Activated CD4-positive, alpha-beta T cell treated with anti-CD3 and anti-CD28 coated beads for 36 hours (primary cell): ENCODE data around the gene MYEOV. TPM values are rescaled to one million over a fixed set of nuclear protein-coding genes. Genes with fewer than 3 reads are reported as not detected.

Source experiments
- ATAC-seq: fragments of 200-7000 bp; cut with Tn5 transposase; one replicate; pipeline ENCODE4 v1.10.0; 2021; ENCODE audit warnings: mild to moderate bottlenecking, moderate library complexity
- CTCF ChIA-PET: fragments of 350-600 bp; sonication (Branson Sonifier 250); formaldehyde crosslinking; loops from one replicate; lab custom pipeline; 2021; ENCODE audit warnings: antibody characterized with exemption; lab: Charles Lee
- POLR2A ChIA-PET: fragments of 350-600 bp; sonication (Branson Sonifier 250); formaldehyde crosslinking; loops from one replicate; lab custom pipeline; 2021; ENCODE audit warnings: antibody characterized with exemption, inconsistent platforms; lab: Charles Lee
- DNase-seq: peaks from one replicate; pipeline ENCODE4 v3.0.0-alpha.2; 2020
- H3K27ac Mint-ChIP-seq: one replicate; pipeline ENCODE4 v1.8.0; 2021; ENCODE audit warnings: mixed read lengths
- H3K27me3 Mint-ChIP-seq: one replicate; pipeline ENCODE4 v1.8.0; 2021; ENCODE audit warnings: mixed read lengths
- H3K36me3 Mint-ChIP-seq: one replicate; pipeline ENCODE4 v1.8.0; 2021; ENCODE audit warnings: low read depth, mixed read lengths
- H3K4me1 Mint-ChIP-seq: one replicate; pipeline ENCODE4 v1.8.0; 2021; ENCODE audit warnings: mixed read lengths
- H3K4me3 Mint-ChIP-seq: one replicate; pipeline ENCODE4 v1.8.0; 2021; ENCODE audit warnings: mild to moderate bottlenecking, moderate library complexity, mixed read lengths
- H3K9me3 Mint-ChIP-seq: one replicate; pipeline ENCODE4 v1.8.0; 2021; ENCODE audit warnings: low read depth, mixed read lengths
- intact Hi-C, 2 experiments: fragments of 100-400 bp; cut with DNase I in 1 of 2; cut with micrococcal nuclease in 1 of 2; formaldehyde crosslinking; loops; one replicate each; pipeline versions ENCODE4 v1.14.2 to v1.15.1; 2022 to 2024; cut with DNase I, micrococcal nuclease
- total RNA-seq, 2 experiments: library from RNA; stranded (reverse); gene quantifications; one replicate each; pipeline ENCODE4 v1.2.3, GENCODE V29; 2021

Gene MYEOV
- total RNA-seq, 2 experiments from 2014 or later = not detected

DNA sequence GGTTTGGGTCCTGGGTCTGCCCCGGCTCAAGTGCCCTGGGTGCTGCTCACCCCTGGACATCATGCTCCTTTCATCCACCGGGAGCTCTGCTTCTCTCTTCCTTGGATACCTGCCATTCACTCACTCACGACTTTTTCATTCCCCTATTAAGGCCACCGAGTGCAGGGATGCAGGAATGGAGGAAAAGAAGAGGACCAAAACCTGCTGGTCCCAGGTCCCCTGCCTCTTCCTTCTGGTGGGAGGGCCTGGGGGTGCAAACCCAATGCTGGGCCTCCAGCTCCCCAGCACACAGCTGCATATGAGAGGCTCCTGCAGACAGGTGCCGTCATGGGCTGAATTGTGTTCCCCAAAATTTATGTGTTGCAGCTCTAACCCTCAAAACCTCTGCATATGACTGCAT is 36.8 kb upstream of the MYEOV start:
- no peak overlapping the region for H3K27ac Mint-ChIP-seq
- peaks cover 2% of the 10 kb centered on the region for H3K27me3 Mint-ChIP-seq
- ATAC-seq = no peak
- no peaks in the 10 kb centered on the region for H3K36me3 Mint-ChIP-seq
- peaks cover 6% of the 10 kb centered on the region for H3K9me3 Mint-ChIP-seq
- POLR2A ChIA-PET = no interaction called here
- peaks cover 10% of the 10 kb centered on the region for H3K4me1 Mint-ChIP-seq
- no peak for DNase-seq
- CTCF ChIA-PET = no interaction called here
- H3K4me3 Mint-ChIP-seq = no peak overlapping the region
- intact Hi-C loops = no loop called here

DNA sequence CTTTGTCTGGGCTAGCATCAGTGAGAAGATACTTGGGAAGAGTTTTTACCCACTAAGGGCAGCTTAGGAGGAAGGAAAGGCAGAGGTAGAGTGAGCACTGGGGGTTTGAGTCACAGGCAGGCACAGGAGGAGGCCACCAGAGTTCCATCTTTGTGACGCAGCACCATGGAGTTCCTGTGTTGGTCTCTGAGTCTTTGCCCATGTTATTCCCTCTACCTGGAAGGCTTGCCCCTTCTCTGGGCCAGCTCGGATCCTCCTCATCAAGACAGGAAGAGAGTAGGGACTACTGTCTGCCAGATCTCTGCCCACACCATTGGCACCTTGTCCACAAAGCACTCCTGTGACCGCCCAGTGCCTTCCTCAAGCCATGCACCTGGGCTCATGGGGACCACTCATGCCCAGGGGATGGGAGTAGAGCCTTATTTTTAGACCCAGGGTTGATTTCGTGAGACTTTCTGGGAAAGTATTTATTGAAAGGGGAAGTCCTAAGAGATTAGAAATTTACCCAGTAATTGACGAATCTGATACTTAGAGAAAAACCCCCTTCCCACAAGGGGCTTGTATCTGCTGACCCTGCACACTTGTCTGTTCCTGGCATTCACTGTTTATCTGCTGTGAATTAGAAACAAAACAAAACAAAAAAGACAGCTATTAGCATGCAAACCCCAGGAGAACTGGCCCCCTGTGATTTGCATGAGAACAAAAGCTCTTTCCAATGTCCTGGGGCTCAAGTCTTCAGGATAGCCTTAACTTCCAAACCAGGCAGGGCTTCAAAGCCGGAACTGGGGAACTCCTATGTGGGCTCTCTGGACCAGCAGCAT is 35.9 kb upstream of the MYEOV start:
- CTCF ChIA-PET = interaction anchor here (0.6 to 0.8 kb wide), 2 partner anchors 13 to 36 kb away, joined by 3 read pairs; partner anchors contain the start of gene MYEOV
- no peak for ATAC-seq
- H3K27ac Mint-ChIP-seq = no peak overlapping the region
- peaks cover 6% of the 10 kb centered on the region for H3K9me3 Mint-ChIP-seq
- no peaks in the 10 kb centered on the region for H3K27me3 Mint-ChIP-seq
- DNase-seq = no peak
- POLR2A ChIA-PET = no interaction called here
- intact Hi-C loops = no loop called here
- no peak overlapping the region for H3K4me3 Mint-ChIP-seq
- H3K4me1 Mint-ChIP-seq = peaks cover 10% of the 10 kb centered on the region
- no peaks in the 10 kb centered on the region for H3K36me3 Mint-ChIP-seq

DNA sequence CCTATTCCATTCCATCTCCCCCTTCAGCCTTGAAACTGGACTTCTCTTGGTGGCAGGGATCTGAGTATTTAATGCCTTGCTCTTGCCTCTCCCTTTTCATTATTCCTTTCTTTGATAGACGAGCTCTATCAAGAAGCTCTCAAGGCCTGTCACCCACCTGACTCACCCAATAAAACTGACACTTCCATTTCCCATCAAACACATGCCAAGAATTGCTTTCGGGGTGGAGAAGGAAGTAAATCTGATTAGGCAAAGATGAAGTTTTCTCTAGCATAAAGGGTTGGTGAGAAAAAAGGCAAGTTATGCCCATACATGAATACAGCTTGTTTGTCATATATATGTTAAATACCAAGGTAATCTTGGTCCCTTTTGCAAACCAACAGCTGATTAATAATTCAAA is 34.9 kb upstream of the MYEOV start:
- H3K4me3 Mint-ChIP-seq = no peak overlapping the region
- H3K4me1 Mint-ChIP-seq = peaks cover 10% of the 10 kb centered on the region
- DNase-seq (no peak), ATAC-seq (no peak)
- no peaks in the 10 kb centered on the region for H3K27me3 Mint-ChIP-seq
- no peak overlapping the region for H3K27ac Mint-ChIP-seq
- intact Hi-C loops = no loop called here
- H3K36me3 Mint-ChIP-seq = no peaks in the 10 kb centered on the region
- ChIA-PET POLR2A (no interaction called here), CTCF (no interaction called here)
- peaks cover 6% of the 10 kb centered on the region for H3K9me3 Mint-ChIP-seq

DNA sequence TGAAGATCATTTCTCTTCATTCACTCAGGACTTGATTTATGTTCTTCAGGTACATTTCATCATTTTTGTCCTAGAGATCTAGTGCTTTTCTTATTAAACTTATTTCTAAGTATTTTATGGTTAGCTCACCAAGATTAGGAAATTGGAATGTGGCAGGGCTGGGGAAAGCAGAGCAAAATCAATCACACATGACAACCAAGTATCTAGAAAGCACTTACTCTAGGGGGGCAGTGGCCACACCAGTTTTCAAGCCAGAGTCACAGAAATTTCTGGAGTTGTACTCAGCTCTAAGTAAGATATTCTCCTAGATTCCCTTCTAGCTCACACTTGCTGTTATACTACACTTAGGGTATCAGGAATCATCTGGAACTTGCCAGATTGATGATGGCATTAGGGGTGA is 33.3 kb upstream of the MYEOV start:
- H3K4me3 Mint-ChIP-seq = no peak overlapping the region
- DNase-seq = no peak
- H3K27ac Mint-ChIP-seq = no peak overlapping the region
- no peaks in the 10 kb centered on the region for H3K36me3 Mint-ChIP-seq
- ATAC-seq = no peak
- H3K27me3 Mint-ChIP-seq = no peaks in the 10 kb centered on the region
- H3K4me1 Mint-ChIP-seq = peaks cover 10% of the 10 kb centered on the region
- ChIA-PET POLR2A (no interaction called here), CTCF (interaction anchor here (0.6 kb wide), 1 partner anchor 142 kb away, joined by 4 read pairs; no protein-coding TSS in a partner anchor)
- intact Hi-C loops = no loop called here
- peaks cover 6% of the 10 kb centered on the region for H3K9me3 Mint-ChIP-seq

DNA sequence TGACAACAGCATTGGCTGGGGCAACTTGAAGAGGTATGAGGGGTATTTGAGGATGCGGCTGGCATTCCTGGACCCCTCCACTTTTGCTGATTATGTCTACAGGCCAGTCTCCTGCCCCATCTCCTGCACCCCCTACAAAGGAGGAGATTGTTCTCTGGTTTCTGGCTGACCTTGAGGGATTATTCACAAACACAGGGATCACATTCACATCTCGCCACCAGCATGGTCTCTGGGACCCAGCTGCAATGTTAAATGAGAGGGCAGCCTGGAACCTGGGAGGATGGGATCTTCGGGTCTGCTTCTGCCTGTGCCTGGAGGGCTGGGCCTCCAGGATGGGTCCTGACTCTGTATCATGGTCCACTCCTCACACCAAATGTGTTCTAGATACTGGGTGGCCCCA is 32.8 kb upstream of the MYEOV start:
- ChIA-PET POLR2A (no interaction called here), CTCF (interaction anchor here (0.6 kb wide), 1 partner anchor 142 kb away, joined by 4 read pairs; no protein-coding TSS in a partner anchor)
- no peak for DNase-seq
- no peak for ATAC-seq
- Mint-ChIP-seq H3K9me3 (peaks cover 1% of the 10 kb centered on the region), H3K4me3 (no peak overlapping the region), H3K27ac (no peak overlapping the region), H3K4me1 (peaks cover 10% of the 10 kb centered on the region), H3K27me3 (no peaks in the 10 kb centered on the region), H3K36me3 (no peaks in the 10 kb centered on the region)
- intact Hi-C loops = no loop called here

DNA sequence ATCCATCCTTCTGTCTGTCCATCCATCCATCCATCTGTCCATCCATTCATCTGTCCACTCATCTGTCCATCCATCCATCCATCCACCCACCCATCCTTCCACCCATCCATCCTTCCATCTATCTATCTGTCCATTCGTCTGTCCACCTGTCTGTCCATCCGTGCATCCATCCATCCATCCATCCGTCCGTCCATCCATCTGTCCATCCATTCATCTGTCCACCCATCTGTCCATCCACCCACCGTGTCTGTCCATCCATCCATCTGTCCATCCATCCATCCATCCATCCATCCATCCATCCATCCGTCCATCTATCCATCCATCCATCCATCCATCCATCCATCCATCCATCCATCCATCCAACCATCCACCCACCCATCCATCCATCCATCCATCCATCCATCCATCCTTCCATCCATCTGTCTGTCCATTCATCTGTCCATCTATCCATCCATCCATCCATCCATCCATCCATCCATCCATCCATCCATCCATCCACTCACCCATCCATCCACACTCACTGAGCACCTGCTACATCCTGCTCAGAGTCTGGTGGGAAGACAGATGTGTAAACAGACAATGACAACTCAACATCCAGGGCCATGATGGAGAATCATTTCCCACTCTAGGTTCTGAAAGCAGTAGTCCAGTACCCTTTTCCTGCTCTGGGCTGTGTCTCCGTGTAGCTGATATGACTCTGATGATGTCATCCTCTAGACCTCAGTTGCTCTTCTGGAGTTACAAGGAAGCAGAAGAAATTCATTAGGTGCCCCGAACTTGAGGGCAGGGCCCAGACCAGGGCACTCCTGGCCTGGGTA is 30.8 kb upstream of the MYEOV start:
- ATAC-seq (no peak), DNase-seq (no peak)
- Mint-ChIP-seq H3K4me1 (peaks cover 4% of the 10 kb centered on the region), H3K27me3 (no peaks in the 10 kb centered on the region), H3K4me3 (no peak overlapping the region), H3K9me3 (no peaks in the 10 kb centered on the region), H3K36me3 (no peaks in the 10 kb centered on the region), H3K27ac (no peak overlapping the region)
- POLR2A ChIA-PET = no interaction called here
- intact Hi-C loops = no loop called here
- CTCF ChIA-PET = no interaction called here

DNA sequence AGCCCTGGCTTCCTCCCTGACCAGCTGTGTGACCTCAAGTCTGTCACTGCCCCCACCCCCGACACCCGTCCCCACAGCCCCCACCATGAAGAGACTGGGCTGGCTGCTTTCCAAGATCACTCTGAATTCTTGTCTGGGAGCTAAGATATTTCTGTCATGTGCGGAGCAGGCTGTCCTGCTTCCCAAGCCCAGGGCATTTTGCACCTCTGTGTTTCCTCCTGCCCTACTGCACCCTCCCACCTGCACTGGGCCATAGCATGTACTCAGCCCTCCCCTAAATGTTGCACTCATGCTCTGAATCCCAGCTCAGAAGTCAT is 30.3 kb upstream of the MYEOV start:
- Mint-ChIP-seq H3K4me1 (no peaks in the 10 kb centered on the region), H3K27ac (no peak overlapping the region), H3K27me3 (no peaks in the 10 kb centered on the region), H3K9me3 (no peaks in the 10 kb centered on the region), H3K4me3 (no peak overlapping the region), H3K36me3 (no peaks in the 10 kb centered on the region)
- ChIA-PET CTCF (no interaction called here), POLR2A (no interaction called here)
- DNase-seq (no peak), ATAC-seq (no peak)
- intact Hi-C loops = no loop called here

DNA sequence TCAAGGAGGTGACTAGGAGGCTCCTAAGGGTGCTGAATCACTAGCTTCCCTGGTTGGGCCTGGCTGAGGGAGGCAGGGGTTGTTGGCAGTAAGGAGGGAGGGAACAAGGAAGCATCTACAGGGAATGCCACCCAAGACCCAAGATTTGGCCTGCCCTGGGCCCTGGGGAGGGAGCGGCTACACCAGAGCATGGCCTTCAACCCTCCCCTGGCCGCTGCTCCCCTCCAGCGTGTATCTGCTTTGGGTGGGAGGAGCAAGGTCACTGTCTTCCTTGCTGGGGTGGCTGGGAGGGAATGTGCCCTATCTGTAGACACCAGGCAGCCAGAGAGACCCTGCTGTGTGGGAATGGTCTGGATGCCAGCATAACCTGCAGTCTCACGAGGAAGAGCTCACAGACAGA is 29.5 kb upstream of the MYEOV start:
- DNase-seq (no peak), ATAC-seq (no peak)
- Mint-ChIP-seq H3K4me3 (no peak overlapping the region), H3K27me3 (no peaks in the 10 kb centered on the region), H3K9me3 (no peaks in the 10 kb centered on the region), H3K36me3 (no peaks in the 10 kb centered on the region), H3K4me1 (no peaks in the 10 kb centered on the region), H3K27ac (no peak overlapping the region)
- ChIA-PET POLR2A (no interaction called here), CTCF (no interaction called here)
- intact Hi-C loops = no loop called here

DNA sequence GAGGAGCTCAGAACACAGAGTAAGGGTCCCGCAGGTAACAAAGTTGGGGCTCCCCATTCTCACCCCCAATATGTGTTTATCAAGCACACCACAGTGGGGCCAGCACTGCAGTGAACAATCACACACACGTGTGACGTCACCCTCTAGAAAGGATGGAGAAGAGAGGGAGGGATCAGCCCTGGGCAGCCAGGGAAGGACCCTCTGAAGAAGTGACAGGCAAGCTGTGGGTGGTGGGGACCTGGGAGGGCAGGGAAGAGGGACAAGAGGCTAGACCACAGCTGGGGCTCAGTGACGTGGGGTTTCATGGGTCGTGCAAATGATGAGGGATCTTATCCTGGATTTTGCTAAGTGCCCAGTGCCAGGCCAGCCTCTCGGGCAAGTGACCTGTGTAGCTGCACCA is 28.7 kb upstream of the MYEOV start:
- ATAC-seq (no peak), DNase-seq (no peak)
- Mint-ChIP-seq H3K36me3 (no peaks in the 10 kb centered on the region), H3K9me3 (no peaks in the 10 kb centered on the region), H3K4me3 (no peak overlapping the region), H3K4me1 (no peaks in the 10 kb centered on the region), H3K27ac (no peak overlapping the region), H3K27me3 (no peaks in the 10 kb centered on the region)
- ChIA-PET CTCF (no interaction called here), POLR2A (no interaction called here)
- intact Hi-C loops = no loop called here

DNA sequence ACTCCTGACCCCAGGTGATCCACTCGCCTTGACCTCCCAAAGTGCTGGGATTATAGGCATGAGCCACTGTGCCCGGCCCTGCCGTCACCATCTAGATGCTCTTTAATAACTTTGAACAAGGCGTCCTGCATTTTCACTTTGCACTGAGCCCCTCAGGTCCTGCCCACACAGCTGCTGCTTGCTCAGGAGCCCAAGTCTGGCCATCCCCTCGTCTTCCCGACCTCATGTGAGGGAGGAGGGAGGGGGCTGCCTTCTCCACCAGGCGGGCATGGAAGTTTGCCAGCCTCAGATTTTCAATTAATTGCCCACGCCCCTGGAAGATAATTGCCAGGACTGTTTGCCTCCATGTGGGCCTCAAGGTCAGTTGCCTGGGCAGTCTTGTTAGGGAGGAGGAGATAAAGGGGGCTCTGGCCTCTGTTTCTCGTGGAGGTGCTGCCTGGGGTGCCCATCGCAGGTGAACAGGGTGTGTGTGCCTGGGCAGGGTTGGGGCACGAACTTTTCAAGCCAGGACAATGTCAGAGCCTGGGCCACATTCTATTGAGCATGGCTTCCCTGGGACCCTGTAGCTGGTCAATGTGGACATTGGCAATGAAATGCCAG is 27.9 kb upstream of the MYEOV start:
- Mint-ChIP-seq H3K27me3 (no peaks in the 10 kb centered on the region), H3K36me3 (no peaks in the 10 kb centered on the region), H3K4me1 (no peaks in the 10 kb centered on the region), H3K9me3 (no peaks in the 10 kb centered on the region), H3K27ac (no peak overlapping the region), H3K4me3 (no peak overlapping the region)
- DNase-seq (no peak), ATAC-seq (no peak)
- ChIA-PET POLR2A (no interaction called here), CTCF (no interaction called here)
- intact Hi-C loops = no loop called here

DNA sequence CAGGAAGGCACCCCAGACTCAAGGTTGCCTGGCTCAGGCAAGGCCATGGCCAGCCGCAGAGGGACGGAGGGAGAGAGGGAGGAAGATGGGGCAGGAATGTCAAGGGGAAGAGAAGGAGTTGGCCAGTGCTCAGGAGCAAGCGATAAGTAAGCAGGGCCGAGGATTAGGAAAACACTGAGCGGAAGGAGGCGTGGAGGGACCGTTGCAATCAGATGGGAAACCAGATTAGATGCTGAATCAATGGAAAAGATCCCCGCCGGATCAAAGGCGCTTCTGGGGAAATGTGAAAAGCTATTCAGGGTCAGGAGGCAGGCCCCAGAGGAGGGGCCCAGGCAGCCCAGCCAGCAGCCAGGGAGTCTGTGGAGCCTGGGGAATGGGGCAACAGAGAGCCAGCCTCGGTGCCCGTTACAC is 26.6 kb upstream of the MYEOV start:
- H3K9me3 Mint-ChIP-seq = no peaks in the 10 kb centered on the region
- intact Hi-C loops = no loop called here
- ATAC-seq (no peak), DNase-seq (no peak)
- no peak overlapping the region for H3K4me3 Mint-ChIP-seq
- CTCF ChIA-PET = no interaction called here
- H3K27me3 Mint-ChIP-seq = no peaks in the 10 kb centered on the region
- H3K36me3 Mint-ChIP-seq = no peaks in the 10 kb centered on the region
- no peak overlapping the region for H3K27ac Mint-ChIP-seq
- no peaks in the 10 kb centered on the region for H3K4me1 Mint-ChIP-seq
- POLR2A ChIA-PET = no interaction called here

DNA sequence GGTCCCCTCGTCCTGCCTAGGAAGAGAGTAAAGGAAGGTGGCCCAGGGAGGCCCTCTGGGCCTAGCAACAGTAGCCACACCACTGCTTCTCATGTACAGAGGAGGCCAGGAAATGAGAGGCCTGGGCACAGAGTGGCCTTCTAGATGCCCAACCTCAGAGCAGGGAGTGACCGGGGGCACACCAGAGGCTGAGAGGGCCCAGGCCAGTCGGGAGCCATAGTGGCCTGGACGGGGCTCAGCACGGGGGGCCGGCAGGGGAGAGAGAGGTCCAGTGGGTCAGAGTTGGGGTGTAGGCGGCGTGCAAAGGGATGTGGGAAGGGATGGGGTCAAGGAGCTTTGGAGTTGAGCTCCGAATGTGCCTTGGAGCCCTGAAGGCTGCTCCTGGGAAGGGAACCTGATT is 25.0 kb upstream of the MYEOV start:
- no peak overlapping the region for H3K4me3 Mint-ChIP-seq
- POLR2A ChIA-PET = no interaction called here
- intact Hi-C loops = no loop called here
- no peak overlapping the region for H3K27ac Mint-ChIP-seq
- H3K27me3 Mint-ChIP-seq = no peaks in the 10 kb centered on the region
- no peak for DNase-seq
- no peaks in the 10 kb centered on the region for H3K9me3 Mint-ChIP-seq
- H3K4me1 Mint-ChIP-seq = no peaks in the 10 kb centered on the region
- ATAC-seq = no peak
- H3K36me3 Mint-ChIP-seq = no peaks in the 10 kb centered on the region
- CTCF ChIA-PET = no interaction called here
